Thyroid gland (tissue), 4 donors: ENCODE data around the gene PTPRR. TPM values are rescaled to one million over a fixed set of nuclear protein-coding genes. Genes with fewer than 3 reads are reported as not detected.

Source experiments
- DNase-seq, 2 donors: peaks; one replicate each; pipeline ENCODE4 v3.0.0-alpha.2; 2019
- H3K27ac ChIP-seq, 3 donors: fragments of 200-600 bp; sonication (generic); 1 replicate in 2 of 3; 2 replicates in 1 of 3; pipeline ENCODE4 v1.5.1; 2016 to 2019; ENCODE audit warnings: mild to moderate bottlenecking in 1 of 3, moderate library complexity in 1 of 3
- H3K27me3 ChIP-seq: fragments of 200-600 bp; sonication (generic); one replicate; pipeline ENCODE4 v1.5.1; 2019
- H3K36me3 ChIP-seq, 2 donors: fragments of 200-600 bp; sonication (generic); one replicate each; pipeline ENCODE4 v1.5.1; 2016 to 2019
- H3K4me1 ChIP-seq, 2 donors: fragments of 200-600 bp; sonication (generic); one replicate each; pipeline ENCODE4 v1.5.1; 2017 to 2019
- H3K4me3 ChIP-seq, 3 donors: fragments of 200-600 bp; sonication (generic); replicated peaks in 1 of 3; 1 replicate in 2 of 3; 2 replicates in 1 of 3; pipeline ENCODE4 v1.5.1; 2016; ENCODE audit warnings: mild to moderate bottlenecking in 1 of 3
- H3K9me3 ChIP-seq: fragments of 200-600 bp; sonication (generic); one replicate; pipeline ENCODE4 v1.5.1; 2017
- CTCF ChIP-seq, 6 experiments: fragments of 200-600 bp in 3 of 6; fragments of 450-650 bp in 3 of 6; sonication (generic) in 3 of 6; IDR thresholded peaks; one replicate each; pipeline ENCODE4 v1.5.1; 2016 to 2019; ENCODE audit warnings: antibody characterized with exemption in 6 of 6, mild to moderate bottlenecking in 2 of 6, inconsistent platforms in 1 of 6, moderate library complexity in 1 of 6
- POLR2A ChIP-seq, 2 donors: fragments of 450-650 bp; IDR thresholded peaks; one replicate each; pipeline ENCODE4 v1.6.1; 2017; ENCODE audit warnings: antibody characterized with exemption in 2 of 2, mild to moderate bottlenecking in 2 of 2, moderate library complexity in 1 of 2
- WGBS, 2 donors: methylation state at CpG; one replicate each; pipeline ENCODE4 v1.1.5; 2017; 5-methylcytosine and 5-hydroxymethylcytosine counted together
- intact Hi-C: fragments of 100-400 bp; cut with DNase I; formaldehyde crosslinking; loops from one replicate; pipeline ENCODE4 v1.15.1; 2023
- total RNA-seq, 4 donors: library from RNA; depleted of rRNA; stranded (reverse); fragments of >200 nt; gene quantifications; one replicate each; pipeline ENCODE4 v1.2.3, GENCODE V29; 2016

Gene PTPRR
- total RNA-seq, 4 donors from 2014 or later, result 0.39 to 0.94 (median 0.67) TPM; not detected in 1

GRCh38 chr12:70608184-70608583 is 312.4 kb downstream of the PTPRR start:
- Histone ChIP-seq H3K27me3 (no peaks in the 10 kb centered on the region), H3K27ac (no peak overlapping the region), H3K4me1 (peaks cover 3 to 6% of the 10 kb centered on the region in 2 donors), H3K4me3 (no peak overlapping the region), H3K36me3 (no peaks in the 10 kb centered on the region), H3K9me3 (no peaks in the 10 kb centered on the region)
- intact Hi-C loops, result no loop called here
- no peak for TF ChIP-seq CTCF (IDR thresholded peaks at IDR 0.05)
- TF ChIP-seq POLR2A (IDR thresholded peaks at IDR 0.05), result no peak
- WGBS, 2 donors, result 81 to 84% methylated on average over 1 of the region's 1 CpG
- DNase-seq, result no peak

- no peak overlapping the region for H3K4me3 ChIP-seq
- intact Hi-C loops, result no loop called here
- no peaks in the 10 kb centered on the region for H3K36me3 ChIP-seq
- peaks cover 3 to 6% of the 10 kb centered on the region in 2 donors for H3K4me1 ChIP-seq
- no peaks in the 10 kb centered on the region for H3K27me3 ChIP-seq
- no peak for DNase-seq
- TF ChIP-seq CTCF (IDR thresholded peaks at IDR 0.05) (no peak), POLR2A (IDR thresholded peaks at IDR 0.05) (no peak)
- no peaks in the 10 kb centered on the region for H3K9me3 ChIP-seq
- H3K27ac ChIP-seq, result no peak overlapping the region
Measured at GRCh38 chr12:70607107-70607506, 313.4 kb downstream of the PTPRR start.

- TF ChIP-seq POLR2A (IDR thresholded peaks at IDR 0.05) (no peak), CTCF (IDR thresholded peaks at IDR 0.05) (no peak)
- Histone ChIP-seq H3K9me3 (no peaks in the 10 kb centered on the region), H3K36me3 (no peaks in the 10 kb centered on the region), H3K27ac (no peak overlapping the region), H3K4me1 (peaks cover 3 to 6% of the 10 kb centered on the region in 2 donors), H3K27me3 (no peaks in the 10 kb centered on the region), H3K4me3 (no peak overlapping the region)
- WGBS, 2 donors, result 80 to 84% methylated on average over 5 of the region's 5 CpGs
- intact Hi-C loops, result no loop called here
- DNase-seq, result no peak
Measured at GRCh38 chr12:70605976-70606375, 314.6 kb downstream of the PTPRR start.

GRCh38 chr12:70604662-70605061 is 315.9 kb downstream of the PTPRR start:
- no peaks in the 10 kb centered on the region for H3K36me3 ChIP-seq
- WGBS, 2 donors, result 94 to 96% methylated on average over 4 of the region's 4 CpGs
- intact Hi-C loops, result no loop called here
- no peak for DNase-seq
- TF ChIP-seq POLR2A (IDR thresholded peaks at IDR 0.05) (no peak), CTCF (IDR thresholded peaks at IDR 0.05) (no peak)
- no peaks in the 10 kb centered on the region for H3K9me3 ChIP-seq
- no peak overlapping the region for H3K4me3 ChIP-seq
- H3K27me3 ChIP-seq, result no peaks in the 10 kb centered on the region
- H3K27ac ChIP-seq, result no peak overlapping the region
- peaks cover 3 to 5% of the 10 kb centered on the region in 2 donors for H3K4me1 ChIP-seq

GRCh38 chr12:70603044-70603443 is 317.5 kb downstream of the PTPRR start:
- Histone ChIP-seq H3K9me3 (no peaks in the 10 kb centered on the region), H3K27me3 (no peaks in the 10 kb centered on the region), H3K27ac (no peak overlapping the region), H3K36me3 (no peaks in the 10 kb centered on the region), H3K4me3 (no peak overlapping the region), H3K4me1 (no peaks in the 10 kb centered on the region)
- WGBS, 2 donors, result 45 to 80% methylated on average over 1 of the region's 1 CpG
- TF ChIP-seq CTCF (IDR thresholded peaks at IDR 0.05), result no peak
- TF ChIP-seq POLR2A (IDR thresholded peaks at IDR 0.05), result no peak
- DNase-seq, result no peak
- intact Hi-C loops, result no loop called here
